ENCODE data around the gene HTD2. TPM values are rescaled to one million over a fixed set of nuclear protein-coding genes. Genes with fewer than 3 reads are reported as not detected.
A peak's percentile ranks its signal among the peaks of the same experiment; 100 is the strongest.
"Not testable (repeated sequence)": the region's sequence is repeated elsewhere in the genome, so short reads cannot be mapped to it uniquely, and the experiment has no call there.

The HTD2 gene
- polyA plus RNA-seq: 10 to 100 TPM in 1 of 4 donors, 1 to 10 TPM in 3; 5.4 to 13.1 (median 7.1) TPM
- long read RNA-seq, donor 1: 0 reads
- long read RNA-seq, donor 2: 0 reads
- long read RNA-seq, donor 3, partial matches to known transcripts: 0 of 1 reads
- long read RNA-seq, donor 3, other reads (novel, unspliced or antisense): 0 of 1 reads
- long read RNA-seq, donor 4: 0 reads
- long read RNA-seq, donor 5, partial matches to known transcripts: 0 of 3 reads
- long read RNA-seq, donor 5, other reads (novel, unspliced or antisense): 0 of 3 reads
- long read RNA-seq, donor 6, partial matches to known transcripts: 0 of 5 reads
- long read RNA-seq, donor 6, other reads (novel, unspliced or antisense): 0 of 5 reads
- long read RNA-seq, donor 7: 0 reads
- long read RNA-seq, donor 8: 0 reads
- long read RNA-seq, donor 9, partial matches to known transcripts: 0 of 2 reads
- long read RNA-seq, donor 9, other reads (novel, unspliced or antisense): 0 of 2 reads
- long read RNA-seq, donor 10, transcript HTD2-201 (5 exons, 1,508 nt): major isoform, 6 of 10 reads
- long read RNA-seq, donor 10, partial matches to known transcripts: 0 of 10 reads
- long read RNA-seq, donor 10, other reads (novel, unspliced or antisense): 0 of 10 reads

GRCh38 chr3:58305882-58306711 lies at the start of gene HTD2, which contains the start of gene RPP14:
TSS of gene HTD2 (plus strand) at chr3:58306520. CDS start at chr3:58317614, 11,094 bp downstream.
TSS of gene RPP14 (plus strand) at chr3:58306245. CDS start at chr3:58310330, 4,085 bp downstream.
- H3K9me3 ChIP-seq (ENCODE audit: control insufficient read depth in 2 of 2, insufficient read depth in 1 of 2, low read depth in 1 of 2, low read length in 1 of 2): peaks cover 0 to 2% of the 10 kb centered on the region in 2 donors
- peaks cover 0 to 13% (median under 1%) of the 10 kb centered on the region in 3 donors for H3K36me3 ChIP-seq (ENCODE audit: control insufficient read depth in 3 of 3, insufficient read depth in 2 of 3, low read depth in 1 of 3, low read length in 3 of 3)
- peaks cover 2 to 13% (median 5%) of the 10 kb centered on the region in 3 donors for H3K4me1 ChIP-seq (ENCODE audit: control insufficient read depth in 3 of 3, insufficient read depth in 2 of 3, low read depth in 1 of 3, low read length in 2 of 3)
- H3K4me3 ChIP-seq (ENCODE audit: low read depth in 1 of 3, low read length in 3 of 3): peak within 1 kb of the TSS; percentile 71 to 90 (median 75)
- peaks cover 0 to 9% (median 0%) of the 10 kb centered on the region in 3 donors for H3K27me3 ChIP-seq (ENCODE audit: control insufficient read depth in 3 of 3, insufficient read depth in 3 of 3, low read length in 3 of 3)
- peak within 1 kb of the TSS; percentile 90 to 99 (median 95) for H3K27ac ChIP-seq (ENCODE audit: low read depth in 1 of 3, low read length in 2 of 3)
- peak; percentile 98 to 100 for DNase-seq
- WGBS, 3 donors: 4% methylated on average over 70 to 71 of the region's 71 CpGs
- peak; percentile 36 for FAIRE-seq

GRCh38 chr3:58258392-58259055 lies 47.8 kb upstream of the HTD2 start:
- no peak overlapping the region for H3K27ac ChIP-seq (ENCODE audit: low read depth in 1 of 3, low read length in 2 of 3)
- no peaks in the 10 kb centered on the region for H3K27me3 ChIP-seq (ENCODE audit: control insufficient read depth in 3 of 3, insufficient read depth in 3 of 3, low read length in 3 of 3)
- FAIRE-seq: no peak
- H3K36me3 ChIP-seq (ENCODE audit: control insufficient read depth in 3 of 3, insufficient read depth in 2 of 3, low read depth in 1 of 3, low read length in 3 of 3): peaks cover 4 to 25% (median 7%) of the 10 kb centered on the region in 3 donors
- WGBS, 3 donors: 92 to 94% (median 93%) methylated on average over 10 of the region's 10 CpGs
- H3K4me1 ChIP-seq (ENCODE audit: control insufficient read depth in 3 of 3, insufficient read depth in 2 of 3, low read depth in 1 of 3, low read length in 2 of 3): no peaks in the 10 kb centered on the region
- H3K4me3 ChIP-seq (ENCODE audit: low read depth in 1 of 3, low read length in 3 of 3): no peak overlapping the region
- DNase-seq: no peak
- no peaks in the 10 kb centered on the region for H3K9me3 ChIP-seq (ENCODE audit: control insufficient read depth in 2 of 2, insufficient read depth in 1 of 2, low read depth in 1 of 2, low read length in 1 of 2)

DNA sequence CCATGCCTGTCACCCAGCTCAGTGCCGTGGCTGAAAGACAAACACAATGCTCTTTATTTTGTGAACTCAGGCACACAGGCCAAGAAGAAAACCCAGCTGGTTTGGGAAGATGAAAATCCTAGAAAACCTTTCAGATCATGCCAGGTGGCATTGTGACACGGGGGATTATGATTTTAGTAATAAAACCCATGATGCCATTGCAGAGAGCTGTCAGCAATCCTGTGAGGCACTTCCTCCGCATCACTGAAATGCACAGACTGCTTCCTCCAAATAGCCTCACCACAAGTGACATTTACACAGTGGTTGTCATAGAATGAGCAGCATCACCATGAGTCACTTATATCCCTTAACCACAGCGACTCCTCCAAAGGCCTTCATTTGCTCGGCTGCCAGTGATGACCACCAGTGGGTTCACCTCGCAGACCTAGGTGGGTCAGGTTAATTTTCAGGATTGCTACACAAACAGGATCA lies 46.0 kb upstream of the HTD2 start:
- 82 to 84% (median 83%) methylated on average over 6 of the region's 6 CpGs for WGBS, 3 donors
- Histone ChIP-seq H3K27me3 (ENCODE audit: control insufficient read depth in 3 of 3, insufficient read depth in 3 of 3, low read length in 3 of 3) (no peaks in the 10 kb centered on the region), H3K4me3 (ENCODE audit: low read depth in 1 of 3, low read length in 3 of 3) (no peak overlapping the region), H3K36me3 (ENCODE audit: control insufficient read depth in 3 of 3, insufficient read depth in 2 of 3, low read depth in 1 of 3, low read length in 3 of 3) (peaks cover 4 to 25% (median 7%) of the 10 kb centered on the region in 3 donors), H3K27ac (ENCODE audit: low read depth in 1 of 3, low read length in 2 of 3) (no peak overlapping the region), H3K4me1 (ENCODE audit: control insufficient read depth in 3 of 3, insufficient read depth in 2 of 3, low read depth in 1 of 3, low read length in 2 of 3) (no peaks in the 10 kb centered on the region), H3K9me3 (ENCODE audit: control insufficient read depth in 2 of 2, insufficient read depth in 1 of 2, low read depth in 1 of 2, low read length in 1 of 2) (no peaks in the 10 kb centered on the region)
- FAIRE-seq: no peak
- DNase-seq: no peak

DNA sequence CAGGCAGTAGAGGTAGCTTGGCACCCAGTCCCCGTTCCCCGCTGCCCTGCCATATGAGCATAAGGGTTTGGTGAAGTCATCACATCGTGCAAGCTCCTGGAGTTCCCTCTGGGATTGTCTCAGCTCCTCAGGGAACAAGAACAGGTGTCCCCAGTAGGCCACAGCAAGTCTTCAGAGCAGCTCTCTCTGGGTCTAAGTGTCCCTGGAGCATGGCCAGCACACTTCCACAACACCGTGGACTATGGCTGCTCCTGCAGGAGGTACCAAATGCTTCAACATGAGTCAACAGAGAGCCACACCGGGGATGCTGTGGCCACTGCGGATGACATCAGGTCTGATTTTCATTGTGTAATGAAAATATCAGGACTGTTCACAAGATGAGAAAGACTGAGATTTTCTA lies 45.6 kb upstream of the HTD2 start:
- Histone ChIP-seq H3K4me3 (ENCODE audit: low read depth in 1 of 3, low read length in 3 of 3) (no peak overlapping the region), H3K9me3 (ENCODE audit: control insufficient read depth in 2 of 2, insufficient read depth in 1 of 2, low read depth in 1 of 2, low read length in 1 of 2) (no peaks in the 10 kb centered on the region), H3K36me3 (ENCODE audit: control insufficient read depth in 3 of 3, insufficient read depth in 2 of 3, low read depth in 1 of 3, low read length in 3 of 3) (peaks cover 4 to 25% (median 7%) of the 10 kb centered on the region in 3 donors), H3K27ac (ENCODE audit: low read depth in 1 of 3, low read length in 2 of 3) (no peak overlapping the region), H3K4me1 (ENCODE audit: control insufficient read depth in 3 of 3, insufficient read depth in 2 of 3, low read depth in 1 of 3, low read length in 2 of 3) (no peaks in the 10 kb centered on the region), H3K27me3 (ENCODE audit: control insufficient read depth in 3 of 3, insufficient read depth in 3 of 3, low read length in 3 of 3) (no peaks in the 10 kb centered on the region)
- FAIRE-seq: no peak
- no peak for DNase-seq
- WGBS, 3 donors: 83 to 90% (median 86%) methylated on average over 6 of the region's 6 CpGs

DNA sequence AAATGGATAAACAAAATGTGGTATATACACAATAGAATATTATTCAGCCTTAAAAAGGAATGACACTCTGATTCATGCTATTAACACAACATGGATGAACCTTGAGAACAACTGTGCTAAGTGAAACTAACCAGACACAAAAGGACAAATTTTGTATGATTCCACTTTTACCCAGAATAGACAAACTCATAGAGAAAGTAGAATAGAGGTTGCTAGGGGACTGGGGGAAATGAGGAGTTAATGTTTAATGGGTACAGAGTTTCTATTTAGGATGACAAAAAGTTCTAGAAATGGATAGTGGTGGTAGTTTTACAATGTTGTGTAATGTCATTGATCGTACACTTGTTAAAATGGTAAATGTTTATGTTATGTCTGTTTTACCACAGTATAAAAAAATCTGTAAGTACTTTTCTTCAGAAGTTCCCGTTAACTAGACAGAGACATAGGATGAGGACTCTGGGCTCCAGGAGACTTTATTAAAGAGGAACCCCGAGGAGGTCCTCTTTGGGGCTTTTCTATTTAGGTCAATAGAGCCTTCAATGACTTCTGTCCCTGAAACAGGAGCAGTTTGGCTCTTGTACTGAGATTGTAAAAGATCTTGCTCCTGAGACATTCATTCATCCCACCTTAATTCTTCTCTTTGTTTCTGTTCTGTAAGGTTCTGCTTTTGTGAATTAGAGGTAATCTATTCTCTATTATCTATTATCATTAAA lies 44.2 kb upstream of the HTD2 start:
- no peaks in the 10 kb centered on the region for H3K4me1 ChIP-seq (ENCODE audit: control insufficient read depth in 3 of 3, insufficient read depth in 2 of 3, low read depth in 1 of 3, low read length in 2 of 3)
- FAIRE-seq (no peak), DNase-seq (no peak)
- no peak overlapping the region for H3K27ac ChIP-seq (ENCODE audit: low read depth in 1 of 3, low read length in 2 of 3)
- H3K27me3 ChIP-seq (ENCODE audit: control insufficient read depth in 3 of 3, insufficient read depth in 3 of 3, low read length in 3 of 3): no peaks in the 10 kb centered on the region
- no peak overlapping the region for H3K4me3 ChIP-seq (ENCODE audit: low read depth in 1 of 3, low read length in 3 of 3)
- 78 to 92% (median 87%) methylated on average over 3 of the region's 3 CpGs for WGBS, 3 donors
- no peaks in the 10 kb centered on the region for H3K9me3 ChIP-seq (ENCODE audit: control insufficient read depth in 2 of 2, insufficient read depth in 1 of 2, low read depth in 1 of 2, low read length in 1 of 2)
- peaks cover 4 to 25% (median 8%) of the 10 kb centered on the region in 3 donors for H3K36me3 ChIP-seq (ENCODE audit: control insufficient read depth in 3 of 3, insufficient read depth in 2 of 3, low read depth in 1 of 3, low read length in 3 of 3)

GRCh38 chr3:58266577-58266976 lies 39.7 kb upstream of the HTD2 start:
- Histone ChIP-seq H3K4me3 (ENCODE audit: low read depth in 1 of 3, low read length in 3 of 3) (no peak overlapping the region), H3K27me3 (ENCODE audit: control insufficient read depth in 3 of 3, insufficient read depth in 3 of 3, low read length in 3 of 3) (no peaks in the 10 kb centered on the region), H3K4me1 (ENCODE audit: control insufficient read depth in 3 of 3, insufficient read depth in 2 of 3, low read depth in 1 of 3, low read length in 2 of 3) (no peaks in the 10 kb centered on the region), H3K9me3 (ENCODE audit: control insufficient read depth in 2 of 2, insufficient read depth in 1 of 2, low read depth in 1 of 2, low read length in 1 of 2) (no peaks in the 10 kb centered on the region), H3K36me3 (ENCODE audit: control insufficient read depth in 3 of 3, insufficient read depth in 2 of 3, low read depth in 1 of 3, low read length in 3 of 3) (peaks cover 0 to 21% (median 17%) of the 10 kb centered on the region in 3 donors), H3K27ac (ENCODE audit: low read depth in 1 of 3, low read length in 2 of 3) (no peak overlapping the region)
- FAIRE-seq: no peak
- DNase-seq: peak in 1 of 2 donors; percentile 45
- 50 to 65% (median 61%) methylated on average over 1 of the region's 1 CpG for WGBS, 3 donors

GRCh38 chr3:58267543-58267942 lies 38.8 kb upstream of the HTD2 start:
- not testable (repeated sequence) for H3K4me3 ChIP-seq (ENCODE audit: low read depth in 1 of 3, low read length in 3 of 3); H3K9me3 ChIP-seq (ENCODE audit: control insufficient read depth in 2 of 2, insufficient read depth in 1 of 2, low read depth in 1 of 2, low read length in 1 of 2); H3K27me3 ChIP-seq (ENCODE audit: control insufficient read depth in 3 of 3, insufficient read depth in 3 of 3, low read length in 3 of 3); DNase-seq; FAIRE-seq; H3K4me1 ChIP-seq (ENCODE audit: control insufficient read depth in 3 of 3, insufficient read depth in 2 of 3, low read depth in 1 of 3, low read length in 2 of 3); H3K27ac ChIP-seq (ENCODE audit: low read depth in 1 of 3, low read length in 2 of 3)
- 94 to 100% (median 96%) methylated on average over 1 of the region's 1 CpG for WGBS, 3 donors
- H3K36me3 ChIP-seq (ENCODE audit: control insufficient read depth in 3 of 3, insufficient read depth in 2 of 3, low read depth in 1 of 3, low read length in 3 of 3): peaks cover 0 to 24% (median 17%) of the 10 kb centered on the region in 3 donors
